SK-N-SH (cell line): ENCODE data around the gene TRPT1. TPM values are rescaled to one million over a fixed set of nuclear protein-coding genes. Genes with fewer than 3 reads are reported as not detected.

Experiments used
- CTCF ChIA-PET: fragments of 300-600, 350-600 bp; formaldehyde crosslinking; extraction: SDS; loops from one replicate; lab custom pipeline; 2021; lab: Yijun Ruan, JAX
- POLR2A ChIA-PET: fragments of 350-600 bp; sonication (Branson Sonifier 250); formaldehyde crosslinking; extraction: SDS; loops from one replicate; lab custom pipeline; 2020; ENCODE audit warnings: antibody characterized with exemption, inconsistent platforms; lab: Yijun Ruan, JAX
- DNase-seq: peaks from one replicate; pipeline ENCODE4 v3.0.0; 2012
- H2AFZ ChIP-seq: fragments of 200-600 bp; sonication (generic); 2 replicates; pipeline ENCODE4 v1.8.1; 2016; ENCODE audit warnings: antibody characterized with exemption, mild to moderate bottlenecking, low read depth
- H3F3A ChIP-seq: fragments of 200-600 bp; sonication (generic); replicated peaks from 2 replicates; pipeline ENCODE3; 2016; ENCODE audit warnings: antibody characterized with exemption, mild to moderate bottlenecking; ENCODE audit not compliant: insufficient read depth
- H3K27ac ChIP-seq, 2 experiments: fragments of 200-500 bp in 1 of 2; fragments of 200-600 bp in 1 of 2; sonication (Bioruptor generic) in 1 of 2; sonication (generic), shearing (Covaris generic) in 1 of 2; 2 replicates each; pipeline versions ENCODE4 v1.5.1 to v1.6.1; 2014 to 2016; ENCODE audit warnings: low read depth in 2 of 2, inconsistent platforms in 1 of 2, low read length in 1 of 2, mild to moderate bottlenecking in 1 of 2, mixed read lengths in 1 of 2
- H3K27me3 ChIP-seq: fragments of 200-600 bp; sonication (generic), shearing (Covaris generic); 2 replicates; pipeline ENCODE4 v1.6.1; 2016; ENCODE audit warnings: mixed run types; ENCODE audit not compliant: insufficient read depth
- H3K36me3 ChIP-seq, 2 experiments: fragments of 200-500 bp in 1 of 2; fragments of 200-600 bp in 1 of 2; sonication (Bioruptor generic) in 1 of 2; sonication (generic) in 1 of 2; replicated peaks in 1 of 2; 2 replicates each; pipeline versions ENCODE3 to v1.5.1; 2014 to 2016; ENCODE audit warnings: low read length in 1 of 2, mild to moderate bottlenecking in 1 of 2; ENCODE audit not compliant: insufficient read depth in 2 of 2, control insufficient read depth in 1 of 2
- H3K4me1 ChIP-seq, 2 experiments: fragments of 200-500 bp in 1 of 2; fragments of 200-600 bp in 1 of 2; sonication (Bioruptor generic) in 1 of 2; sonication (generic), shearing (Covaris generic) in 1 of 2; 2 replicates each; pipeline versions ENCODE4 v1.5.1 to v1.6.1; 2014 to 2016; ENCODE audit warnings: low read depth in 1 of 2, low read length in 1 of 2, mixed run types in 1 of 2; ENCODE audit not compliant: insufficient read depth in 2 of 2, control insufficient read depth in 1 of 2
- H3K4me2 ChIP-seq: fragments of 200-600 bp; sonication (generic), shearing (Covaris generic); 2 replicates; pipeline ENCODE4 v1.6.1; 2017; ENCODE audit warnings: mixed run types
- H3K4me3 ChIP-seq, 2 experiments: fragments of 200-500 bp in 1 of 2; fragments of 200-600 bp in 1 of 2; sonication (Bioruptor generic) in 1 of 2; sonication (generic), shearing (Covaris generic) in 1 of 2; 2 replicates each; pipeline versions ENCODE4 v1.5.1 to v1.8.1; 2014 to 2016; ENCODE audit warnings: low read depth in 2 of 2, inconsistent platforms in 1 of 2, low read length in 1 of 2, mild to moderate bottlenecking in 1 of 2, mixed read lengths in 1 of 2, moderate library complexity in 1 of 2
- H3K79me2 ChIP-seq: fragments of 200-600 bp; sonication (generic); 2 replicates; pipeline ENCODE4 v1.8.1; 2017; ENCODE audit warnings: mild to moderate bottlenecking; ENCODE audit not compliant: insufficient read depth
- H3K9ac ChIP-seq: fragments of 200-600 bp; sonication (generic); 2 replicates; pipeline ENCODE4 v1.6.1; 2017; ENCODE audit warnings: mixed run types
- H3K9me2 ChIP-seq: fragments of 200-600 bp; sonication (generic); 2 replicates; pipeline ENCODE4 v1.6.1; 2017; ENCODE audit warnings: mixed run types
- H3K9me3 ChIP-seq: fragments of 200-600 bp; sonication (generic); 2 replicates; pipeline ENCODE4 v1.6.1; 2017; ENCODE audit warnings: mixed run types, mild to moderate bottlenecking, moderate library complexity
- H4K20me1 ChIP-seq: fragments of 200-600 bp; sonication (generic); 2 replicates; pipeline ENCODE4 v1.6.1; 2017; ENCODE audit warnings: mild to moderate bottlenecking, mixed run types; ENCODE audit not compliant: insufficient read depth
- CHD2 ChIP-seq: fragments of 150-350 bp; IDR thresholded peaks from 2 replicates; pipeline ENCODE4 v1.6.1; 2018; ENCODE audit warnings: low read length; ENCODE audit not compliant: partially characterized antibody
- EP300 ChIP-seq, 2 experiments: IDR thresholded peaks; 2 replicates each; pipeline versions ENCODE4 v1.4.0 to v1.6.1; 2012; ENCODE audit warnings: borderline replicate concordance in 1 of 2, low read depth in 1 of 2, low read length in 1 of 2
- EZH2phosphoT487 ChIP-seq: fragments of 200-600 bp; sonication (generic); IDR thresholded peaks from 2 replicates; pipeline ENCODE4 v1.6.1; 2017; ENCODE audit warnings: low read depth, mixed run types, mild to moderate bottlenecking, antibody characterized with exemption, moderate library complexity, borderline replicate concordance
- FOSL2 ChIP-seq: IDR thresholded peaks from 2 replicates; pipeline ENCODE4 v1.4.0; 2012; ENCODE audit warnings: low read depth, mild to moderate bottlenecking, moderate library complexity, borderline replicate concordance
- FOXJ3 ChIP-seq: sonication (generic); formaldehyde crosslinking; IDR thresholded peaks from 2 replicates; pipeline ENCODE4 v1.5.1; 2020; ENCODE audit warnings: mild to moderate bottlenecking, missing genetic modification reagents
- FOXM1 ChIP-seq: IDR thresholded peaks from 2 replicates; pipeline ENCODE4 v1.4.0; 2012; ENCODE audit warnings: low read depth, mild to moderate bottlenecking
- GABPA ChIP-seq: IDR thresholded peaks from 2 replicates; pipeline ENCODE4 v1.4.0; 2012; ENCODE audit warnings: low read depth, mild to moderate bottlenecking
- IRF3 ChIP-seq: fragments of 150-350 bp; IDR thresholded peaks from 2 replicates; pipeline ENCODE4 v1.6.1; 2016; ENCODE audit warnings: mild to moderate bottlenecking, low read depth, low read length
- JUND ChIP-seq: IDR thresholded peaks from 2 replicates; pipeline ENCODE4 v1.4.0; 2012
- MXI1 ChIP-seq: IDR thresholded peaks from 2 replicates; pipeline ENCODE4 v1.6.1; 2012; ENCODE audit warnings: mild to moderate bottlenecking, low read depth, low read length, improper control_type of control experiment
- PBX3 ChIP-seq: IDR thresholded peaks from 2 replicates; pipeline ENCODE4; 2012
- POLR2AphosphoS5 ChIP-seq: IDR thresholded peaks from 2 replicates; pipeline ENCODE4 v1.6.1; 2012; ENCODE audit warnings: low read depth, low read length
- RAD21 ChIP-seq: IDR thresholded peaks from 2 replicates; pipeline ENCODE4 v1.6.1; 2012; ENCODE audit warnings: mild to moderate bottlenecking, low read length
- REST ChIP-seq: IDR thresholded peaks from 2 replicates; pipeline ENCODE4 v1.6.1; 2012; ENCODE audit warnings: mild to moderate bottlenecking, low read depth, low read length, moderate library complexity
- SIN3A ChIP-seq: IDR thresholded peaks from 2 replicates; pipeline ENCODE4 v1.6.1; 2012; ENCODE audit warnings: low read depth, mild to moderate bottlenecking, low read length, moderate library complexity, borderline replicate concordance
- SMC3 ChIP-seq: IDR thresholded peaks from 2 replicates; pipeline ENCODE4 v1.6.1; 2012; ENCODE audit warnings: low read depth, low read length, improper control_type of control experiment
- USF2 ChIP-seq: fragments of 150-350 bp; IDR thresholded peaks from 2 replicates; pipeline ENCODE4 v1.6.1; 2017; ENCODE audit warnings: antibody characterized with exemption, low read length, low read depth, borderline replicate concordance
- ZBTB33 ChIP-seq: IDR thresholded peaks from 2 replicates; pipeline ENCODE4 v1.4.0; 2012; ENCODE audit warnings: low read depth, borderline replicate concordance
- WGBS: methylation state at CpG from one replicate; pipeline ENCODE4 v1.1.6; 2017; ENCODE audit warnings: low lambda C conversion rate; 5-methylcytosine and 5-hydroxymethylcytosine counted together
- polyA plus RNA-seq, 3 experiments: library from polyadenylated mRNA; depleted of rRNA; stranded (reverse); fragments of >200 nt; gene quantifications; 2 replicates each; pipeline ENCODE4 v1.2.3, GENCODE V29; 2012

TRPT1 gene
- polyA plus RNA-seq, 1 of the 3 experiments (the other 2 are of a cell fraction), result 62.4 TPM

- no peak overlapping the region for H3K4me2 ChIP-seq
- peaks cover 14 to 41% of the 10 kb centered on the region in 2 experiments; a peak in 2 of 4 replicates for H3K4me1 ChIP-seq
- ChIA-PET CTCF (interaction anchor here (1.0 to 4.6 kb wide), 12 partner anchors 13 to 861 kb away, joined by 4 to 119 read pairs (median 11); partner anchors contain the start of genes ESRRA, KCNK4, NUDT22 and TRPT1), POLR2A (interaction anchor here (1.0 to 12.4 kb wide), 3 partner anchors 9 to 20 kb away, joined by 3 to 112 read pairs (median 34); partner anchors contain the start of gene FKBP2)
- H3K9ac ChIP-seq, result no peak overlapping the region
- H3K27me3 ChIP-seq, result no peaks in the 10 kb centered on the region
- H2AFZ ChIP-seq, result no peak overlapping the region
- H4K20me1 ChIP-seq, result peaks cover 14% of the 10 kb centered on the region
- no peaks in the 10 kb centered on the region for H3K9me2 ChIP-seq
- no peak overlapping the region for H3K4me3 ChIP-seq
- H3K27ac ChIP-seq, result no peak overlapping the region
- peaks cover 46% of the 10 kb centered on the region for H3K79me2 ChIP-seq
- TF ChIP-seq JUND, result no peak
- no peak for TF ChIP-seq EZH2phosphoT487
- TF ChIP-seq FOSL2, result no peak
- TF ChIP-seq POLR2AphosphoS5, result no peak
- TF ChIP-seq IRF3, result no peak
- TF ChIP-seq SIN3A, result no peak
- TF ChIP-seq RAD21, result no peak
- TF ChIP-seq EP300 (IDR thresholded peaks at IDR 0.05; ENCODE audit: borderline replicate concordance in 1 of 2, low read depth in 1 of 2, low read length in 1 of 2), result no peak
- no peak for TF ChIP-seq FOXM1
- TF ChIP-seq FOXJ3 (CRISPR knock-in tag), result no peak
- no peak for TF ChIP-seq CHD2
- no peak for TF ChIP-seq REST
- no peak for TF ChIP-seq ZBTB33
- TF ChIP-seq SMC3, result no peak
- TF ChIP-seq USF2, result no peak
- TF ChIP-seq GABPA, result no peak
- no peak for TF ChIP-seq MXI1
- no peak for TF ChIP-seq PBX3
- TF ChIP-seq, all 33 proteins: peak for 0
- H3K36me3 ChIP-seq, result peaks cover 0 to 9% of the 10 kb centered on the region in 2 experiments
- peaks cover 5% of the 10 kb centered on the region for H3F3A ChIP-seq
- DNase-seq, result no peak
- no peaks in the 10 kb centered on the region for H3K9me3 ChIP-seq
- WGBS, result 84% methylated on average over 6 of the region's 8 CpGs
These were observed 23.8 kb upstream of the TRPT1 start for GRCh38 chr11:64249563-64250414.
